Measurements from ENCODE around the gene ACE. TPM values are rescaled to one million over a fixed set of nuclear protein-coding genes. Genes with fewer than 3 reads are reported as not detected.

The ACE gene
- total RNA-seq, 1 experiment from 2014 or later: 9.1 TPM

GRCh38 chr17:63519972-63520882, 43.4 kb downstream of the ACE start:
- no peak overlapping the region for H3K4me2 ChIP-seq (ENCODE audit: low read length)
- no TSS peak for BruUV-seq (replicated peaks)

DNA sequence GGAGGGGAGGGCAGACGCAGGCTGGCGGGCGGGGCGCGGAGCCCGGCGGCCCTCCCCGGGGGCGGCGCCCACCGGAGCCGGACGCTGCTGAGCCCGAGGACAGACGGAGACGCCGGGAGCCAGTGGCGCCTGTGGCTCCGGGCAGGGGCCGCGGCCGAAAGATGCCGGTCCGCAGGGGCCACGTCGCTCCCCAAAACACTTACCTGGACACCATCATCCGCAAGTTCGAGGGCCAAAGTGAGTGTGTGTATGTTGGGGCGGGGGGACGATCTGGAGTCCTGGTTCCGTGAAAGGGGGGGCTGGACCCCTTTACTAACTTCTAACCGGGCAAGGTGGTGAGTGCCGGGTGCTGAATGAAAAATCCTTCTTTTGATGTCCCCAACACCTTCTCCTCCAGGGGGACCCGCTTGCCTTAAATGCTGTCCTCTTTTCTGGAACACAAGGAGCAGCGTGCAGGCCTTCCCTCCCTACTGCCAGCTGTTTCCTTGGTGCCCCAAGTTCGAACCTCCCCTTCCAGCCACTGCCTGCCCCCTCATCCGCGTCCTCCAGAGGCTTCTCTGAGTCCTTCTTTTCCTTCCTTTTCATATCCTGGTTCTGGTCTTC, 46.5 kb downstream of the ACE start, which contains the start of gene KCNH6:
Gene KCNH6 (plus strand): TSS at position 106 of the 603 bp plus-strand sequence. CDS start 56 bp downstream, at position 162.
- TF ChIP-seq EZH2 (IDR thresholded peaks at IDR 0.05; ENCODE audit: low read length, unreplicated experiment) (no peak), EZH2phosphoT487 (IDR thresholded peaks at IDR 0.05; ENCODE audit: borderline replicate concordance, low read length) (no peak)
- TF ChIP-seq, protein P1, sequence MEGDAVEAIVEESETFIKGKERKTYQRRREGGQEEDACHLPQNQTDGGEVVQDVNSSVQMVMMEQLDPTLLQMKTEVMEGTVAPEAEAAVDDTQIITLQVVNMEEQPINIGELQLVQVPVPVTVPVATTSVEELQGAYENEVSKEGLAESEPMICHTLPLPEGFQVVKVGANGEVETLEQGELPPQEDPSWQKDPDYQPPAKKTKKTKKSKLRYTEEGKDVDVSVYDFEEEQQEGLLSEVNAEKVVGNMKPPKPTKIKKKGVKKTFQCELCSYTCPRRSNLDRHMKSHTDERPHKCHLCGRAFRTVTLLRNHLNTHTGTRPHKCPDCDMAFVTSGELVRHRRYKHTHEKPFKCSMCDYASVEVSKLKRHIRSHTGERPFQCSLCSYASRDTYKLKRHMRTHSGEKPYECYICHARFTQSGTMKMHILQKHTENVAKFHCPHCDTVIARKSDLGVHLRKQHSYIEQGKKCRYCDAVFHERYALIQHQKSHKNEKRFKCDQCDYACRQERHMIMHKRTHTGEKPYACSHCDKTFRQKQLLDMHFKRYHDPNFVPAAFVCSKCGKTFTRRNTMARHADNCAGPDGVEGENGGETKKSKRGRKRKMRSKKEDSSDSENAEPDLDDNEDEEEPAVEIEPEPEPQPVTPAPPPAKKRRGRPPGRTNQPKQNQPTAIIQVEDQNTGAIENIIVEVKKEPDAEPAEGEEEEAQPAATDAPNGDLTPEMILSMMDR (conservative IDR thresholded peaks at IDR 0.05; ENCODE audit: low read depth, low read length): no peak
- Histone ChIP-seq H3K4me2 (ENCODE audit: low read length) (peak within 1 kb of the TSS; percentile 26; the same call in 1 of the 2 replicates), H3K9me3 (ENCODE audit: low read length) (no peaks in the 10 kb centered on the region), H3K9me2 (replicated peaks; ENCODE audit: low read length) (no peaks in the 10 kb centered on the region), H3K9ac (ENCODE audit: low read length) (no peak within 1 kb of the TSS), H3F3A (ENCODE audit: low read length, unreplicated experiment) (no peaks in the 10 kb centered on the region), H3K27ac (ENCODE audit: low read length) (no peak within 1 kb of the TSS), H3K4me1 (ENCODE audit: insufficient read depth, low read length) (no peaks in the 10 kb centered on the region), H3K79me2 (ENCODE audit: low read length) (no peaks in the 10 kb centered on the region), H3K36me3 (ENCODE audit: low read depth, low read length) (no peaks in the 10 kb centered on the region), H3K27me3 (ENCODE audit: low read length) (no peaks in the 10 kb centered on the region), H3K4me3 (ENCODE audit: low read length) (no peak within 1 kb of the TSS), H2AFZ (ENCODE audit: low read length) (no peak within 1 kb of the TSS), H4K20me1 (ENCODE audit: low read length) (no peaks in the 10 kb centered on the region)
- BruUV-seq (replicated peaks): no TSS peak
- no peak for DNase-seq
- POLR2A ChIA-PET (ENCODE audit: unreplicated experiment): no interaction called here
- no peak for ATAC-seq
- CTCF ChIA-PET: no interaction called here
- intact Hi-C loops (cut with micrococcal nuclease): no loop called here

More at GRCh38 chr17:63519972-63520882, 43.4 kb downstream of the ACE start:
- TF ChIP-seq, protein P1 (conservative IDR thresholded peaks at IDR 0.05; ENCODE audit: low read depth, low read length): no peak
- no peak for TF ChIP-seq EZH2phosphoT487 (IDR thresholded peaks at IDR 0.05; ENCODE audit: borderline replicate concordance, low read length)
- TF ChIP-seq EZH2 (IDR thresholded peaks at IDR 0.05; ENCODE audit: low read length, unreplicated experiment): no peak
- peak; percentile 31 for DNase-seq
- Histone ChIP-seq H4K20me1 (ENCODE audit: low read length) (no peaks in the 10 kb centered on the region), H3K9me3 (ENCODE audit: low read length) (no peaks in the 10 kb centered on the region), H3K4me1 (ENCODE audit: insufficient read depth, low read length) (peaks cover 14% of the 10 kb centered on the region), H3K9me2 (replicated peaks; ENCODE audit: low read length) (no peaks in the 10 kb centered on the region), H3K27ac (ENCODE audit: low read length) (no peak overlapping the region), H2AFZ (ENCODE audit: low read length) (no peak overlapping the region), H3K36me3 (ENCODE audit: low read depth, low read length) (no peaks in the 10 kb centered on the region), H3K4me3 (ENCODE audit: low read length) (no peak overlapping the region), H3F3A (ENCODE audit: low read length, unreplicated experiment) (no peaks in the 10 kb centered on the region), H3K79me2 (ENCODE audit: low read length) (no peaks in the 10 kb centered on the region), H3K27me3 (ENCODE audit: low read length) (no peaks in the 10 kb centered on the region), H3K9ac (ENCODE audit: low read length) (no peak overlapping the region)
- CTCF ChIA-PET: no interaction called here
- intact Hi-C loops (cut with micrococcal nuclease): no loop called here
- POLR2A ChIA-PET (ENCODE audit: unreplicated experiment): no interaction called here
- ATAC-seq: no peak

Data from PC-3 (cell line).